Iris pigment epithelial cell (primary cell): ENCODE measurements around the gene NEMP1.
"Not testable (repeated sequence)": the region's sequence is repeated elsewhere in the genome, so short reads cannot be mapped to it uniquely, and the experiment has no call there.

ENCODE experiments used
- DNase-seq: peaks from one replicate; pipeline ENCODE4 v3.0.0-alpha.2; 2011; ENCODE audit warnings: low read depth

Gene NEMP1

DNA sequence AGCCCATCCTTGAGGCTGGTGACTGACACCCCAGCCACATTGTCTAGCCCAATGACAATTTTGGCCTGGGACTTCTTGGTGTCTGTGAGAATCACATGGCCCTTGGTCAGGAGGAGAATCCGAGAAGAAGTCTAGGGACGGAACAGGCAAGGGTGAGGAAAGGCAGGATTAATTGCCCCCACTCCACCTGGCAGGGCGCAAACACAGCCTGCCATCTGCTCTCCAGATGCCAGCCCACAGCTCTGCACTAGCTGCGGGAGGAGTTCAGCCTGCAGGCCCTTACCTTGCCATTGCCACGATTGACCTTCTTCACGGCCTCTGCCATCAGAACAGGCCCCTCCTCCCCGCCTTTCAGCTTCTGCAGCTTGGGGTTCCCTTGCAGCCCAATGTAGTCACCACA lies 49.1 kb downstream of the NEMP1 start:
- DNase-seq, result no peak

DNA sequence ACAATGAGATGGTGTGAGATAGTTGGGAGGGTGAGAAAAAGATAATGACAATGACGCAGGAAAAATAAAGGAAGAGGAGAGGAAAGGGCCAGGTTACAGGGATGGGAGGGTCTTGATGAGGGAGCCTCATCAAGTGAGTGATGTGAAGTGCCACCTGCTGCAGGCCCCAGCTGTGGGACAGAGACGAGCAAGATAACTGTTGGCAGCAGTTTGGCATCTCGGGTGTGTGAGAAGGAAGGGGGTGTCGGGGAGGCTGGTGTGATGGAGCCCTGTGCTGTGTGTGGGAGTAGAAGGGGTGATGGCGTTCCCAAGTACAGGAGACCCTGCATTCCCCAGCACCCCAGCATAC lies 50.8 kb downstream of the NEMP1 start:
- no peak for DNase-seq

DNA sequence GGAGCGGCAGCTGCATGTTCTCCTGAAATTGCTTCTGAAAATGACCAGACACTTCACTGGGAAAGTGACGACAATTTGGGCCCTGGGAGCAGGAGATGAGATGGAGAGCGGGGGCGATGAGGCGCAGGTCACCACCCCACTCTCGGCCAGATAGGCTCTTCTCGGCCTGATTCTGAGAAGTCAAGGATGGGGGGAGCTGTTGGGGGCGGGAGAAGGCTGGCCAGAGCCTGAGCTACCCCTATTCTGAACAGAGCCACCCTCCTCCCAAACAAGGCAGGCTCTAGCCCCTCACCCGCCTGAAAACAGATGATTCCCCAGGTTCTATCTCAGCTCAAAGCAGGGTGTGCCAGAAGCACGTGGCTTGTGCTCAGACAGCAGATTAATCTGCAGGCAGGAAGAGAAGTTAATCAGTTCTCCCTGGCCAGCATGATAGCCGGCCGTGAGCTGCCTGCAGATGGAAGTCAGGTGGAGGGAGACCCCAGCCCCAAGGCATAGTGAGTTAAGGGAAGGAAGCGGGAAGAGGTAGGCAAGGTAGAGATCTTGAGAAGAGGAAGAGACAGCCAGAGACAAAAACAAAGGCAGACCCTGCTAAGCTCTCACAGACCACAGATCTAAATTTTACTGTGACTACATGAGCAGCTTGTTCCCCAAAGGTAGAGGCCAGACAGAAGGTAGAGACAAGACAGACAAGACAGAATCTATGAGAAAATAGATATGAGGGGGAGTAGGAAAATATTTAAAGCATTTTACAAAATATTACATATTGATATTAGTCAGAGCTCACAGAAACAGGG lies 51.4 kb downstream of the NEMP1 start:
- no peak for DNase-seq

DNA sequence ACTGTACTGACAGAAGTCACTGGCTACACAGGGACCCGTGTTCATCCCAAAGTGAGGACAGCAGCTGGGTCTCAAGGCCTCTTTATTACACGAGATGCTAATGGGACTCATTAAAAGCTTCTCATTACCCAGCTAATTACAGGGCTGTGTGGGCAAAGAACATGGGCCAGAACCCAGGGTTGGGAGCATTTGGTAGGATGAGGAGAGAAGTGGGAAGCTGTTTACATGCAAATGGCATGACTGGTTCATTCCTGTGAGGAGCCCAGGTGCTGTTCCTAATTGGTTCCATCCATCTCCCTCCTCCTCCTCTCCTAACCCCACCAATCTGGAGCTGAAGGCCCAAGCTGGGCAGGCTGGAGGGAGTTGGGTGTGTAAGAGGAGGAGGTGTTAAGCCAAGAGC lies 53.4 kb downstream of the NEMP1 start:
- DNase-seq, result no peak

DNA sequence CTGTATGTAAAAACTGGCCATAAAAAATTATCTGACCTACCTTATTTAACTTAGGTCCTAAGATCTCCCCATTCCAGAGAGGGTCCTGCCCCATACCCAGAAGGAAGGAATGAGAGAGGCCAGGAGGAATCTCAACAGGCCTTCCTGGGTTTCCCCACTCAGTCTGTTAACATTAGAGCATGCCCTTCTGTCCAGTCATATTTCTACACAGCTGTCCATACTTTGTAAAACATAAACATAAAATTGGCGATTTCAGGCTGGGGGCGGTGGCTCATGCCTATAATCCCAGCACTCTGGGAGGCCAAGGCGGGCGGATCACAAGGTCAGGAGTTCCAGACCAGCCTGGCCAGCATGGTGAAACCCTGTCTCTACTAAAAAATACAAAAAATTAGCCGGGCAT lies 56.3 kb downstream of the NEMP1 start:
- peak; percentile 65 for DNase-seq

DNA sequence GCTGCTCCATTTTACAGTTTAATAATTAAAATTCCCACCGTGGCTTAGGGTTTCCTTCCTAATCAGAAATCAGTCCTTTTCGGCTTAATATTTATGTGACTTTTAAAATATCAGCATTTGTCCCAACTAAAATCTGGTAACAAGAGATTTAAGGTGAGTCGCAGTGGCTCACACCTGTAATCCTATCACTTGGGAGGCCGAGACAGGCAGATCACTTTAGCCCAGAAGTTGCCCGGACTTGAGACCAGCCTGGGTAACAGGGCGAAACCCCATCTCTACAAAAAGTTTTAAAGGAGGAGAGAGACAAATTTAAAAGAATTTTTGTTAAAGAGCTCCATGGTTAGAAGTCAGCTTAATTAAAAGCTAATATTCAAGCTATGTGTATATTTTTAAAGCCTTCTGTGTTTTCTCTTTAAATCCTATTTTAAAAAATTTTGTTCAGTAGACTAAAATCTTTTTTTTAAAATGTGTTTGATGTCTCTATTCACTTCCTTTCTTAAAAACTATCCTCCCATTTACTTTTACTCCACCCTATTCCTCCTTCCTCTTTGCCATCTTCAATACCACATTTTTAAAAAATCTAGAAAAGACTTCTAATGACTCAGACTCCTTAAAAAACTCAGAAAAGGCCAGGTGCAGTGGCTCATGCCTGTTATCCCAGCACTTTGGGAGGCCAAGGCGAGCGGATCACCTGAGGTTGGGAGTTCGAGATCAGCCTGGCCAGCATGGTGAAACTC lies 58.4 kb downstream of the NEMP1 start:
- DNase-seq, result no peak

DNA sequence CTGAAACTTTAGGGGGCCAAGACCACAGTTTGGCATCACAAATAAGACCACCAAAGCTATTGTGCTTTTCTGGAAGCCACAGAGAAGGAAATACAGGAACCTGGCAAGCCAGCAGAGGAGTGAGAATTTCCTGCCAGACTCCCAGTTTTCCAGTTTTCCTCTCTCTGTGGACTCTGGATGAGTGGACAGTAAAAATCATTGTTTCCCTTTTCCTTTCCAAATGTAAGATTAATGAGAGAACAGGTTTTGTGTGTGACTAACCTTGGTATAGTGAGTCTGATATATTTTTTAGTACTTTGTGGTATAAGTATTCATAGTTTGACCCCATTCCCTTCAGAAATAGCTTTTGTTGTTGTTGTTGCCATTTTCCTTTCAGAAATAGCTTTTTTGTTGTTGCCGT lies 59.7 kb downstream of the NEMP1 start:
- DNase-seq, result no peak

DNA sequence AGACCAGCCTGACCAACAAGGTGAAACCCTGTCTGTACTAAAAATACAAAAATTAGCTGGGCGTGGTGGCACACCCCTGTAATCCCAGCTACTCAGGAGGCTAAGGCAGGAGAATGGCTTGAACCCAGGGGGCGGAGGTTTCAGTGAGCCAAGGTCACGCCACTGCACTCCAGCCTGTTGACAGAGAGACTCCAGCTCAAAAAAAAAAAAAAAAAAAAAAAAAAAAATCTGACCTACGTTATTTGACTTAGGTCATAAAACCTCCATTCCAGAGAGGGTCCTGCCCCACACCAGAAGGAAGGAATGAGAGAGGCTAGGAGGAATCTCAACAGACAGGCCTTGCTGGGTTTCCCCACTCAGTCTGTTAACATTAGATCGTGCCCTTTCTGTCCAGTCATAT lies 60.2 kb downstream of the NEMP1 start:
- not testable (repeated sequence) for DNase-seq

DNA sequence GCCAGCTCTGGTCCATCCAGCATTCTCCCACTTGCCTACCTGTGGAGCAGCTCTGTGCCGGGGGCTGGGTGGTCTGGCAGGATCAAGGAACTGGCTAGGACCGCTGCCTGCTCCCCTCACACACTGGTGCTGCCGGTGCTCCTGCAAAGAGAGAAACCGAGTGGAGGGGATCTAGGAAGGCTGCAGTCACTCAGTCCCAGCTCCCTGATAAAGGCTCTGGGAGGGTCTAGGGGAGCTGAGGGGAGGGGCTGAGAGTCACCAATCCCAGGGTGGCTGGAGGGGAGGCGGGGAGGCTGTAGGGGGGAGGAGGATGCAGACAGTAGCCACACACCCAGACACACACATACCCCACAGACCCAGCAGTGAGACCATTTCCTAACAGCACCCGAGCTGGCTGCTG lies 62.2 kb downstream of the NEMP1 start, which contains the start of gene TAC3:
TAC3 (minus strand) TSS at position 182 of the 400 bp plus-strand sequence. CDS start 732 bp downstream, outside the sequence.
- no peak for DNase-seq

DNA sequence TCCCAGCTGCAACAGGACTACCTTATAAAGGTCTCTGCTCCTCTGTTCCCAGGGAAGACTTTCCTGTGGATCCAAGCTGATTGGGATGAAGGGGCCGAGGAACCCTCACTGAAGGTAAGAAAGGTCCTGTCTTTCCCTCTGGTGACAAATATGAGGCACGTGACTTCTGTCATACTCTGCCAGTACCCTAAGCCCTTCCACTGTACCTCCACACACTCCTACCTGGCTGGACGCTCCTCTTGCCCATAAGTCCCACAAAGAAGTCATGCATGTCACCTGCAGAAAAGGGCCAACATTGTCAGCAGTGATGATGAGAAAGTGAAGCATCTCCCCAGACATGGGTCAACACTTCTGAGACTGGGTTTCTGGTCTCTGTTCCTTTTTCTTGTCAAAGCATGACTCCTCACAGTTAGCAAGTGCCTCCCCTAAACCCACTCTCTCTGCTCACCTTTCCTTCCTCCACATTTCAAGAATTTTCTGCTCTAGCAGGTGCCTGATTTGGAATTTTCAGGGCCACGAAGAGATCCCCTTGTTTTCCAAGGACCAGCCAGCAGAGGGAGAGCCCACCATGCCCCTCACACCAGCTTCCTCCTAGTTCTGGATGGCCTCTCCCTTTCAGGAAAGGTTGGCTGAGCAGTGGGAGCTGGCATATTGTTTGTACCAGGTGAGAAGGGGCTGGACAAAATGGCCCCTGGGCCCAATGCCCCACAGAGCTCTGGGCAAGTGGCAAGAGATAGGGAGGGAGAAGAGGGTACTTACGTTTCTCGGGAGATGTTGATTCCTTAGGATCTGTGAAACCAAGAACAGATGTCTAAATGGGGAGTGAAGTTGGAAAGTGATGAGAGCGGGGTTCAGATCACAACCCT lies 65.8 kb downstream of the NEMP1 start:
- DNase-seq, result no peak

DNA sequence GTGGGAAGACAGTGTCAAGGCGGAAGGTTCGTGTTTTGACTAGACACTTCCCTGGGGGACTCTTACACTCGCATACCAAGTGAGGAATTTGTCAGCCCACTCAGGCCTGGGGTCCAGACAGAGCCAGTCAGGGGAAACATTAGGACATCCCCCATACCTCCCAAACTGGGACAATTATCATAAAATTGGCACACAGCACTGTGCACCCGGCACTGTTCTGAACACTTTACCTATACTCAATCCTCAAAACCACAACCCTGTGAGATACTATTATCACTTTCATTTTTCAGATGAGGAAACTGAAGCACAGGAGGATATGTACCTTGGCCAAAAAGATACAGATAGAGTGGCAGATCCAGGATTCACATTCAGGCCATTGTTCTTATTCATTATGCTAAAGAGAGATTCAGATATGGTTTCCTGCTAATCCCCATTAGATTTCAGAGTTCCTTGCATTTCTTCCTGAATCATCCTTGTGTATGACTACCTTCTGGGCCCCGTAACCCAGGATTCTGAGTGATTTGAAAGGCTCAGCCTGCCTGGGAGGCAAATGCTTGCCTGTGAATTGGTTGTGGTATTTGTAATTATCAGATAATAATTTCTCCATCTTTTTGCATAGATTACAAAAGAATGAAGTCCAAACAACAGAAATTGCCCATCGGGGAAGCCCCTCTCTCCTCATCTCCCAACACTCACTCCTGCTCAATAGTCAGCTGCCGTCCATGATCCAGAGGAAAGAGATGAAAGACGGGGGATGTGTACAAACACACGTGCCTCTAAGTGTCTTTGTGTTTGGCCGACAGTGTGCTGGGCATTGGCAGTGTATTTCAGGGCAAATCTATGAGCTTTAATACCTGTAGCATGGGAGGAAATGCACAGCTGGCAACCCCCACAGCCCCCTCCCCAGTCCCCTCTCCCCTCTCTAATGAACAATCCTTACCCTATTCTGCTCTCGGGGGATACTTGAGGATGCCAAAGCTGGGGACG lies 66.9 kb downstream of the NEMP1 start:
- DNase-seq, result no peak

DNA sequence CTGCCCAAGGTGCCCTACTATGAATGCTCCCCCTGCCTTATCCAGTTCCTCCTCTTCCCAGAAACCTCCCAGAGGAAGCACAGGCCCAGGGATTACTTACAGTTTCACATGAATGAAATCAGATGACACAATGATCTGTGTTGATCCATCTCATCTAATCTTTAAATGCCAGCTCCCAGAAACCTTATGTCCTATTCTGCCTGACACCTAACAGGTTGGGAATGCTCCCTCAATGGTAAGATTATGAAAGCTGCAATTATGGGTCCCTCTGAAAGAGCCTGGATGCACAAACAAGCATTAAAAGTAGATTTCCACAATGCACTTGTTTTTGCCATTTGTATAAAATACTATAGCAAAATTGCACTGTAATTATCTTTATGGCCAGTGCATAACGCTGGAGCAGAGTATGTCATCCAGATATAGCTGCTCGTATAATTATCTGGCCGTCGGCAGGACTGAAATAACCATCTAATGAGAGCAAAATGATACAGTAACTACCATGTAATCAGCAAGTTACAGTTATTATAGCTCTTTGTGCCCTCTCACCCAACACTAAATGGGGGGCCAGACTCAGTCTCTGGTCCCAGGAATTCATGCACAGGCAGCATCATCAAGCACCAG lies 67.9 kb downstream of the NEMP1 start:
- no peak for DNase-seq

DNA sequence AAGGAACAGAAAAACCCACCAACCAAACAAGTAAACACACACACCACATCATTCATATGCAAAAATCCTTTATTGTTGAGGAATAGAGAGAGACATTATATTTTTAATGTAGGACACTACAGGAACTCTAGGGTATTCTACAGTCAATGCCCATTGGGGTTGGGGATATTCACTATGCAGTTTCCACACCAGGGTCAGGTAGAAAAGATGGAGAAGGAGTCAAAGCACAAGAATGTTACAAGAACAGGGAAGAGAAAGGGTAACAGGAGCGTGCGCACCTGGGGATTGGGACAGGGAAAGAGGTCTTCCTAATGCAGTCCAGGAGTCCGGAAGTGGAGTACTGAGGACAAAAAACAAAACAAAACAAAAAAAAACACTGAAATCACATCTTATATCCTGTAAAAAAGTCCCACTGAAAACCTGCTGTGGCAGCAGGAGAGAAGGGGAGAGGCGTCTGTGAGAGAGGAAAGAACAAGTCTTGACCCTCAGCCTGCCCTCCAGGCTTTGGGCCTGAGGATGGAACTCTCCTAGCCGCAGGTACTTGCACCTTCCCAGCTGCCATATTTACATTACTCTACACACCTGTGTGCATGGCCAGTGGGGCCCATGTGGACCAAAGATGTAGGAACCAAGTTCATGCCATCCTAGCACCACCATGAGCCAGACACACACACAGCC lies 68.5 kb downstream of the NEMP1 start:
- no peak for DNase-seq

DNA sequence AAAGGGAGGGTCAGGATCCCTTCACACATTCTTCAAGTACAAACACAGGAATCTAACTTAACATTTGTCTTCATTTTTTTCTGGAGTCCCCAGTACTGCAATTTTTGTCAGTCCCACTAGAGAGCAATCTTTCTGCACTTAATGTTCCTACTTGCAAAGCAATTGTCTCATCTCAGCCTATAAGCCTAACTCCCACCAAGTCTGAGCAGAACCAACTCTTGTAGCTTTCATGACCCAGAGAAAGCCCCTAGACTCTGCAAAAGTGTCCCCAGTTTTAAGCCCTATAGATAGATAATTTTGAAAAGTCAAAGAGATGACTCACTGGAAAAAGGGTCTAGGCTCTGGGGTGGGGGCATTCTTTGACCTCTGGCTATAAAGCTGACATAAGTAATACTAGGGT lies 70.4 kb downstream of the NEMP1 start:
- DNase-seq, result peak; percentile 76

DNA sequence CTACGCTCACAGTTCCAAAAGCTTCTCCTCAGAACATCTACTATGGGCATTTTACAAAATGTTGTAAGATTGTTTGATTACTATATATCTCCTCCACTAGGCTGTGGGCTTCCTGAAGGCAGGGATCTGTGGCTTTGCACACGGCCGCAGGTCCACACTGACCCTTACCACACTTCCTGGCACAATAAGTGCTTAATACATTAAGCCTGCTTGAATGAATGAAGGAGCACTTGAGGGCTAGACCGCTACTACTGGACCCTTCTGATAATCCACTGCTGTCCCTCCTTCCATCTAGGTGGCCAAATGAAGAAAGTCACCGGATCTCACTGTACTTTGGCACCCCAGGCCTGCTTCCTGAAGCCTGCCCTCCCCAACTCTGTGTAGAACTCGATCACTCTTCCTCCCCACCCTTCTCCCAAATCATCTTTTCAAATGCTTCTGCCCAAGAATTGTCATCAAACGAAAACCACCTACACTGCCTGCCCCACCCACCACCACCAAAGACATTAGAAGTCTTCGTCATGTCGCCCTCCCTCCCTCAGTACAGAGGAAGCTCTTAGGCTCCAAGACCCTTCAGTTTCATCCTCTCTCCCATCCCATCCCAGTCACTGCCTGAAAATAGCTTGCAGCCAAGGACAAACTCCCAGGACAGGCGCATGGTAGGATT lies 71.6 kb downstream of the NEMP1 start:
- DNase-seq, result no peak

DNA sequence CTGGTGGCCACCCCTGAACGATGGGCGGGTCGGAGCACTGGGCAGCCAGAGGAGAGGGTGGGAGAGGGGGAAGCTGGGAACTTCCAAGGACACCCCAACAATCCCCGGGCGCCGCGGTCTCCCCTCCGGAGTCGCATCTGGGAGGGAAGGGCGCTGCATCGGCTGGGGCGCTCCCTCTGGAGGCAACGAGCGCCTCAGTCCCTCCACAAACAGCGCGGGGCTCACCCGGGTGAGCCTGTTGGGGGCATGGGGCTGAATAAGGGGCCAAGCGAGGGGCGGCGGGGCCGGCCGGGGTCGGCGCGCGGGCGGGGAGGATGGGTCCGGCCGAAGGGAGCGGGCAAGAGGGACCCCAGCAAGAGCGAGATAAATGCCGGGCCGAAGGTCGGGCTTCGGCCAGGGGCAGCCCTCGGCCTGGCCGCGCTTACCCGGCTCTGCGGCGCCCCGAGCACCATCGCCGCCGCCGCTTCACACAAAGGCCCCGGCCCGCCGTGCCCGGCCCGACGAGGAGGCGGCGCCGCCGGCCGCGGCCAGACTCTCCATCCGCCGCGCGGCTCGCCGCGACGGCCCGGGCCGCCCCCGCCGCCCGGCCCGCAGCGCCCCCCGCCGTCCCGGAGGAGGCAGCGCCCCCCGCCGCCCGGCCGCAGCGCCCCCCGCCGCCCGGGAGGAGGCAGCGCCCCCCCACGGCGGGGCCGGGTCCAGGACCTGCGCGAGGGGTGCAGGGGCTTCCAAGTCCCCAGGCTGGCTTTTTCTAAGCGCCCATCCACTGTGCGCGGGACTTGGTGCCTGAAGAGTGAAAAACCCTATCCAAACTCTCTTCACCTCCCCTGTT lies 72.4 kb downstream of the NEMP1 start, which contains the start of gene ZBTB39:
ZBTB39 (minus strand) TSS at position 567 of the 829 bp plus-strand sequence. CDS start 1,629 bp downstream, outside the sequence.
- DNase-seq, result peak; percentile 54
